ENCODE measurements around the gene MAP2K5. TPM values are rescaled to one million over a fixed set of nuclear protein-coding genes. Genes with fewer than 3 reads are reported as not detected.

Gene MAP2K5
- total and polyA plus RNA-seq, 4 donors: 3.8 to 6.4 (median 5.6) TPM

DNA sequence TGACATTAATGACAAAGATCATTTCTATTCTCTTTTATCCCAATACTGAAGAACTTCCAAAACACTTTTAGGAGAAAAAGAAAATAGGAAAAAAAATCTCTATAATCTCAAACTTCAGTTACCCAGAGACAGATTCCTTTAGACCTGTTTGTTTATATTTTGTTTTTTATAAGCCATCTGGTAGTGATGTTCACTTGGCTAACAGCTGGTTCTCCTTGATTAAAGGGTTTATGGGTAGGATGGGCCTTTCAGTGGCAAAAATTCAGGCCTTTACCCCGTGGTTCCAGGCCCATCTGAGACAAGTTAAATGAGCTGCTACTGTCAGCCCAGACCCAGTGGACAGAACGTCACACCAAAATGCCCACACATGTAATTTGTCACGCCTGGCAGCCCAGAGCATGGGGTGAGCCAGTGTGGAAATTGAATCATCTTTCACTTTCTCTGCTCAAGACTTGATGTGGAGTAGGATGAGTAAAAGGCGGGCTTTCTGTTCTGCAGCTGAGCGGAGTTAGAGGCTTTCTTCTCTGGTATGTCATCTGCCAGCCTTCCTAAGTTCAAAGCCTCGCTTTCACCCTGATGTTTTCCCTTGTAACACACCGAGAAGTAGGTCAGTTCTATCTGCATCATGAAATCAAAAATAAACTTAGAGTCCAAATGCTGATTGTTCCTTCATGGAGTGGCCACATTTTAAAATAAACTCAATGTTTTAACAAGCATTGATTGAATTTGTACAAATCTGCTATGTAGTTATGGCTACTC lies 220.3 kb downstream of the MAP2K5 start (continued):
- TF ChIP-seq, protein P1, sequence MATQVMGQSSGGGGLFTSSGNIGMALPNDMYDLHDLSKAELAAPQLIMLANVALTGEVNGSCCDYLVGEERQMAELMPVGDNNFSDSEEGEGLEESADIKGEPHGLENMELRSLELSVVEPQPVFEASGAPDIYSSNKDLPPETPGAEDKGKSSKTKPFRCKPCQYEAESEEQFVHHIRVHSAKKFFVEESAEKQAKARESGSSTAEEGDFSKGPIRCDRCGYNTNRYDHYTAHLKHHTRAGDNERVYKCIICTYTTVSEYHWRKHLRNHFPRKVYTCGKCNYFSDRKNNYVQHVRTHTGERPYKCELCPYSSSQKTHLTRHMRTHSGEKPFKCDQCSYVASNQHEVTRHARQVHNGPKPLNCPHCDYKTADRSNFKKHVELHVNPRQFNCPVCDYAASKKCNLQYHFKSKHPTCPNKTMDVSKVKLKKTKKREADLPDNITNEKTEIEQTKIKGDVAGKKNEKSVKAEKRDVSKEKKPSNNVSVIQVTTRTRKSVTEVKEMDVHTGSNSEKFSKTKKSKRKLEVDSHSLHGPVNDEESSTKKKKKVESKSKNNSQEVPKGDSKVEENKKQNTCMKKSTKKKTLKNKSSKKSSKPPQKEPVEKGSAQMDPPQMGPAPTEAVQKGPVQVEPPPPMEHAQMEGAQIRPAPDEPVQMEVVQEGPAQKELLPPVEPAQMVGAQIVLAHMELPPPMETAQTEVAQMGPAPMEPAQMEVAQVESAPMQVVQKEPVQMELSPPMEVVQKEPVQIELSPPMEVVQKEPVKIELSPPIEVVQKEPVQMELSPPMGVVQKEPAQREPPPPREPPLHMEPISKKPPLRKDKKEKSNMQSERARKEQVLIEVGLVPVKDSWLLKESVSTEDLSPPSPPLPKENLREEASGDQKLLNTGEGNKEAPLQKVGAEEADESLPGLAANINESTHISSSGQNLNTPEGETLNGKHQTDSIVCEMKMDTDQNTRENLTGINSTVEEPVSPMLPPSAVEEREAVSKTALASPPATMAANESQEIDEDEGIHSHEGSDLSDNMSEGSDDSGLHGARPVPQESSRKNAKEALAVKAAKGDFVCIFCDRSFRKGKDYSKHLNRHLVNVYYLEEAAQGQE (IDR thresholded peaks at IDR 0.05): peak; percentile 52
- TF ChIP-seq EGR1 (IDR thresholded peaks at IDR 0.05; ENCODE audit: low read depth in 2 of 2) (no peak), HNF4A (conservative IDR thresholded peaks at IDR 0.05) (peak in 1 of 2 donors; percentile 42)

DNA sequence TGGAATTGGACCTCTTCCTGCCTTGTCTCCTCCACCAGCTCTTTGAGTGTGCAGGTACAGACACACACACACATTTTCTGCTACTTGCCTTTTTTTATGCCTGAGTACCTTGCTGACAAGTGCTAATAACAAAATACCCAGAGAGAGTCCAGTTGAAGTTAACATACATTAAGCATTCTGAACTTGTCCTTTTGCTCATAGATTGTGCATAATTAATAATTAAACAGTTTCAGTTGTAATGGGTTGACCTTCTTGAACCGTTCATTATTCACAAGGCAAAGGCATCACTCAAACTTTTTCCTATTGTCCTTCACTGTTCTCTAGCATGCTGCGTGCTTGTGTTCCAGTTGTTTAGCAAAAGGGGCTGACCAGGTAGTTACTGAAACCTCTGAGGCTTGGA lies 223.2 kb downstream of the MAP2K5 start:
- no peaks in the 10 kb centered on the region for H3K27me3 ChIP-seq (ENCODE audit: control insufficient read depth in 4 of 4, insufficient read depth in 4 of 4, low read length in 3 of 4)
- H3K4me1 ChIP-seq (ENCODE audit: control insufficient read depth in 4 of 4, insufficient read depth in 4 of 4, low read length in 3 of 4): peaks cover 0 to 12% (median 4%) of the 10 kb centered on the region in 4 donors
- H3K4me3 ChIP-seq (ENCODE audit: low read depth in 1 of 3, low read length in 3 of 3): no peak overlapping the region
- TF ChIP-seq HNF4G (IDR thresholded peaks at IDR 0.05) (no peak), HNF4A (conservative IDR thresholded peaks at IDR 0.05) (no peak), RXRA (IDR thresholded peaks at IDR 0.05) (no peak), NR2F2 (IDR thresholded peaks at IDR 0.05) (no peak), FOXA2 (IDR thresholded peaks at IDR 0.05) (no peak), GABPA (IDR thresholded peaks at IDR 0.05 in 1 of 2, conservative IDR thresholded peaks at IDR 0.05 in 1 of 2) (no peak), YY1 (IDR thresholded peaks at IDR 0.05) (no peak), JUND (IDR thresholded peaks at IDR 0.05) (no peak), RAD21 (IDR thresholded peaks at IDR 0.05) (no peak)
- TF ChIP-seq, protein P1 (IDR thresholded peaks at IDR 0.05): no peak
- TF ChIP-seq, protein P2, sequence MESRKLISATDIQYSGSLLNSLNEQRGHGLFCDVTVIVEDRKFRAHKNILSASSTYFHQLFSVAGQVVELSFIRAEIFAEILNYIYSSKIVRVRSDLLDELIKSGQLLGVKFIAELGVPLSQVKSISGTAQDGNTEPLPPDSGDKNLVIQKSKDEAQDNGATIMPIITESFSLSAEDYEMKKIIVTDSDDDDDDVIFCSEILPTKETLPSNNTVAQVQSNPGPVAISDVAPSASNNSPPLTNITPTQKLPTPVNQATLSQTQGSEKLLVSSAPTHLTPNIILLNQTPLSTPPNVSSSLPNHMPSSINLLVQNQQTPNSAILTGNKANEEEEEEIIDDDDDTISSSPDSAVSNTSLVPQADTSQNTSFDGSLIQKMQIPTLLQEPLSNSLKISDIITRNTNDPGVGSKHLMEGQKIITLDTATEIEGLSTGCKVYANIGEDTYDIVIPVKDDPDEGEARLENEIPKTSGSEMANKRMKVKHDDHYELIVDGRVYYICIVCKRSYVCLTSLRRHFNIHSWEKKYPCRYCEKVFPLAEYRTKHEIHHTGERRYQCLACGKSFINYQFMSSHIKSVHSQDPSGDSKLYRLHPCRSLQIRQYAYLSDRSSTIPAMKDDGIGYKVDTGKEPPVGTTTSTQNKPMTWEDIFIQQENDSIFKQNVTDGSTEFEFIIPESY (IDR thresholded peaks at IDR 0.05): no peak
- TF ChIP-seq, protein P3, sequence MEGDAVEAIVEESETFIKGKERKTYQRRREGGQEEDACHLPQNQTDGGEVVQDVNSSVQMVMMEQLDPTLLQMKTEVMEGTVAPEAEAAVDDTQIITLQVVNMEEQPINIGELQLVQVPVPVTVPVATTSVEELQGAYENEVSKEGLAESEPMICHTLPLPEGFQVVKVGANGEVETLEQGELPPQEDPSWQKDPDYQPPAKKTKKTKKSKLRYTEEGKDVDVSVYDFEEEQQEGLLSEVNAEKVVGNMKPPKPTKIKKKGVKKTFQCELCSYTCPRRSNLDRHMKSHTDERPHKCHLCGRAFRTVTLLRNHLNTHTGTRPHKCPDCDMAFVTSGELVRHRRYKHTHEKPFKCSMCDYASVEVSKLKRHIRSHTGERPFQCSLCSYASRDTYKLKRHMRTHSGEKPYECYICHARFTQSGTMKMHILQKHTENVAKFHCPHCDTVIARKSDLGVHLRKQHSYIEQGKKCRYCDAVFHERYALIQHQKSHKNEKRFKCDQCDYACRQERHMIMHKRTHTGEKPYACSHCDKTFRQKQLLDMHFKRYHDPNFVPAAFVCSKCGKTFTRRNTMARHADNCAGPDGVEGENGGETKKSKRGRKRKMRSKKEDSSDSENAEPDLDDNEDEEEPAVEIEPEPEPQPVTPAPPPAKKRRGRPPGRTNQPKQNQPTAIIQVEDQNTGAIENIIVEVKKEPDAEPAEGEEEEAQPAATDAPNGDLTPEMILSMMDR (IDR thresholded peaks at IDR 0.05; ENCODE audit: low read depth, low read length, missing input control): no peak
- TF ChIP-seq, protein P4, sequence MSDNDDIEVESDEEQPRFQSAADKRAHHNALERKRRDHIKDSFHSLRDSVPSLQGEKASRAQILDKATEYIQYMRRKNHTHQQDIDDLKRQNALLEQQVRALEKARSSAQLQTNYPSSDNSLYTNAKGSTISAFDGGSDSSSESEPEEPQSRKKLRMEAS (IDR thresholded peaks at IDR 0.05): no peak
- H3K9ac ChIP-seq (ENCODE audit: low read depth in 1 of 2, low read length in 2 of 2): no peak overlapping the region
- DNase-seq (ENCODE audit: low spot score): no peak
- peaks cover 0 to 2% (median 0%) of the 10 kb centered on the region in 4 donors for H3K36me3 ChIP-seq (ENCODE audit: control insufficient read depth in 4 of 4, insufficient read depth in 3 of 4, low read depth in 1 of 4, low read length in 3 of 4)
- H3K27ac ChIP-seq (ENCODE audit: low read depth in 1 of 2, low read length in 2 of 2): no peak overlapping the region
- WGBS: 84% methylated on average over 2 of the region's 2 CpGs
- no peaks in the 10 kb centered on the region for H3K9me3 ChIP-seq (ENCODE audit: control insufficient read depth in 4 of 4, low read length in 3 of 4)

Data from liver (tissue), 9 donors.